Activated gamma-delta T cell treated with Interleukin-2 at 50 U/mL for 16 hours (primary cell): ENCODE results near the gene PITPNB.

Experiments
- DNase-seq: peaks from one replicate; pipeline ENCODE4 v3.0.0-alpha.2; 2020

Gene PITPNB

DNA sequence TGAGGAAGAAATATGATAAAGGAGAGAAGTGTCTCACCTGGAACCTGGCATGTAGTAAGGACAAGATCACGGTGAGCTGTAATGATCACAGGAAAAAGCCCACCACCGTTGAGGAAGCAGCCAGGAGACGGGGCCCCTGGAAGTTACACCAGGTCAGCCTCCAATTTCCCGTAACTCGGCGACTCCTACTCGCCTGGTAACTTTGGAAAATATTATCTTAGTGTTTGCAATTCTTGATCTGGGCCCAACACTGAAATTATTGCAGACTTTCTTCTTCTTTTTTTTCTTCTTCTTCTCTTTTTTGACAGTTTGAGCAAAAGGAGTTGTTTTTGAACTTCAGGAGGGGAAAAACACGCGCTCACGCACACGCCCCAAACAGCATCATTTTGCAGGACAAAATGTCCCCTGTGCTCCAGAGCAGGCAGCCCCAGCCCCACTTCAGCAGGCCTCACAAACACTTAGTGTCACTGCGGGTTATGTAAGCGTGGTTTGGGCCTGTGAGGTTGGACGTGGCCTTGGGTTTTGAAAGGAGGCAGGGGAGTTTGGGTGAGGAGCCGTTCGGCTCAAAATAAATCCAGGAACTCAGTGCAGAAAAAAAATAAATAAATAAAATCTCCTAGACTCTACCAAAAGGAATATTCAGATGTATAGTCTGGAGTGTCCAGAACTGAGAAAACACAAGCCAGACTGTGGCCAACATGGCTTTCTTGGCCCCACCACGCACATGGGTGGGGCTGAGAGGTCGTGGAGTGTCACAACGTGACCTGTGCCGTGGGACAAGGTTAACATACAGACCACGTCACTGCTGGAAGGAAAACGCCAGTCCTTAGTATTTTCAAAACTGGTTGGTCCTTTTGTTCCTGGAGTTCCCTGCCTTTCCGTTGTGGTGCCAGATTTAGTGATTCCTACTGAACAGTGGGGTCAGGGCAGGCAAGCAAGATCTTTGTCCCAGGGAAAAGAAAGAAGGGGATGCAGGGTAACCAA, 91.2 kb downstream of the PITPNB start:
- no peak for DNase-seq

DNA sequence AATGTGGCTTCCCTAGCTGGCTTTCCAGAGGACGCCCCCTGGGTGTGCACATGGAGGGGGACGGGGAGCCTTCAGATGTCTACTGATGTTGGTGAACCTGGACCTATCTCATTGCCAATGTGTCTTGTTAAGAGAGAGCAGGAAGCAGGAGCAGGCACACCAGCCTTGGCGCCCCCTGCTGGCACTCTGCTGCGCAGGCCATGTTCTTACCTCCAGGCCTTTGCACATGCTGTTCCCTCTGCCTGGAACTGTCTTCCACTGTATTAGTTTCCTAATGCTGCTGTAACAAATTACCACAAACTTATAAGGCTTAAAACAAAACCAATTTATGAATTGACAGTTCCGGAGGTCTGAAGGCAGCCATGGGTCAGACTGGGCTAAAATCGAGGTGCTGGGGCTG, 93.9 kb downstream of the PITPNB start:
- no peak for DNase-seq

DNA sequence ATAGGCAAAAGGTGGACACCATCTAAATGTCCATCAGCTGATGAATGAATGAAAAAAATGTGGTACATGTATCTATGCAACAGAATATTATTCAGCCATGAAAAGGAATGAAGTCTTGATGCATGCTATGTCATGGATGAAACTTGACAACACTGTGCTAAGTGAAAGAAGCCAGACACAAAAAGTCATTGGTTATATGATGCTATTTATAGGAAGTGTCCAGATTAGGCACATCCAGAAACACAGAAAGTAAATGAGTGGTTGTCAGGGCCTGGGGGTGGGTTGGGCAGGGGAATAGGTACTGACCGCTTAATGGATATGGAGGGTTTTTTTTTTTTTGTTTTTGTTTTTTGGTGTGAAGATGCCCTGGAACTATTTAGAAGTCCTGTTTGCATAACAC, 95.8 kb downstream of the PITPNB start:
- DNase-seq, result no peak

DNA sequence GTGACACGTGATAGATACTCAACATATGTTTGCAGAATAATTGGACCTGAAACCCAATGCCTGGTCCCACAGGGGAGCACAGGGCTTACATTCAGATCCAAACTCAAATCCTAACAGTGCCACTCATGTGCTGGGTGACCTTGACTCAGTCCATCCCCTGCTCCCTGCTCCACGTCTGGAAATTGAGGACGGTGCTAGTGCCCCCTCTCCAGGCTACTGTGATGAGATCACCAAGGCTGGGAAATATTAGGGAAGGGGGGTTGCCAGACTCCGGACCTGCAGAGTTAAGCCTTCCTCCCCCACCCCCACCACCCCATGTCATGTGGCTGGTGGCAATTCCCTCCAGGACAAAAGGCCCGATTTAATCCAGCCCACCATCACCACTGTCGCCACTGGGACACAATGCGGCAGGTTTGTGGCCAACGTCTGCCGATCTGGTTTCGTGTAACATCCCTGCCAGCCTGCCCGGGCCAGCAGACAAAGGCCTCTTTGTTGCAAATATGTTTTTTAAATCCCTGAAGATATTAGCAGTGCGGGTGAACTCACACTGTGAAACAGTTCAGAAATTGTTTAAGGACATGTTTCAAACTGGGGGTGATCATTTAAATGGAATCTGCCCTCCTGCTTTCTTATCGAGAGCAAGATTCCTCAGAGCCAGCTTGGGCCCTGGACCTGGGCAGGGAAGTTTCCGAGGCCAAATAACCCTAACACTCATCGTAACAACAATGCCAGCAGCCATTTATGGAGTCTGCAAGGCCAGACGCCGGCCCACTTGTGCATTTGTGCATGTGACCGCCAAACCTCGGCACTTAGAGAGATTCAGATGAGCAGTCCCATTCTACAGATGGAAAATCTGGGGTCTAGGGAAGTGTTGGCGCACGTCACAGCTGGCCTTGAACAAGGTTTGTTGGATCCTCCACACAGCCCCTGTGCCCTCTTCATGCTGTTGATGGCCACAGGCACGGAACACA, 97.9 kb downstream of the PITPNB start:
- DNase-seq, result no peak

DNA sequence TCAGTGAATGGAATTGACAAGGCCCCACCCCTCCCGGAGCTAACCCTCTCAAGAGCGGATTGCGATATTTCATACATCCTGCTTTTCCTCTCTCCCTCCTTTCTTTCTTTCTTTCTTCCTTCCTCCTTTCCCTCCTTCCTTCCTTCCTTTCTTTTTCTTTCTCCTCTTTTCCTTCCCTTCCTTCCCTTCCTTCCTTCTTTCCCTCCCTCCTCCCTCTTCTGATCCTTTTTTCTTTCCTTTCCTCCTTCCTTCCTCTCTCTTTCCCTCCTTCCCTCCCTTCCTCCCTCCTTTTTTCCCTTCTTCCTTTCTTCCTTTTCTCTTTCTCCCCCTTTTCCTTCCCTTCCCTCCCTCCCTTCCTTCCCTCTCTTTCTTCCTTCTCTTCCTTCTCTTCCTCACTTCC, 102.5 kb downstream of the PITPNB start:
- DNase-seq, result no peak

DNA sequence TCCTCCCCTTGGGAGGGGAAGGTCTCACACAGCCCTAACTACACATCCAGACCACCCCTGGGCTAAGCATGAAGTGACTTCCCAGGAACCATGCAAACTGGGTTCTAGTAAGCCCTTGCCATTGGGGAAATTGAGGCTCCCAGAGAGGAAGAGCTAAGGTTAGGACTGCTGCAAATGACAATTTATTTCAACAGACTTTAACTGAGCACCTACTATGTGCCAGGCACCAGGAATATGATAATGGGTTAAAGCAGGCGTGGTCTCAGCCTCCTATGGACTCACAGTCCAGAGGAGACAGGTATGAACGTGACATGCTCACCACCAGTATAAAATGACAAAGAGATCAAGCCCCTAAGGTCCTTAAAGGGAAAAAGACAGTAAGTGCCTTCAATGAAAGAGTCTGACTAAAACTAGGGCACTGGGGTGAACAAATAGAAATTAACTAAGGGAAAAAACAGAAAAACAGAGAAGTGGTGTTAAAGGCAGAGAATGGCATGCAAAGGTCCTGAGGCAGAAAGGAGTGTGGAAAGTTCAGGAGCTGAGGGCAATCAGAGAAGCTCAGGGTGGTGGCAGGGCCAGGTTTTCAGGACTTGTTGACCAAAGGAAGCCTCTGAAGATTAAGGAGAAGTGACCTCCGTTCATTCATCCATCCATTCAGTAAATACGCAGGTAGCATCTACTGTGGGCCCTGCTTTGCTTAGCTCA, 103.1 kb downstream of the PITPNB start:
- no peak for DNase-seq

DNA sequence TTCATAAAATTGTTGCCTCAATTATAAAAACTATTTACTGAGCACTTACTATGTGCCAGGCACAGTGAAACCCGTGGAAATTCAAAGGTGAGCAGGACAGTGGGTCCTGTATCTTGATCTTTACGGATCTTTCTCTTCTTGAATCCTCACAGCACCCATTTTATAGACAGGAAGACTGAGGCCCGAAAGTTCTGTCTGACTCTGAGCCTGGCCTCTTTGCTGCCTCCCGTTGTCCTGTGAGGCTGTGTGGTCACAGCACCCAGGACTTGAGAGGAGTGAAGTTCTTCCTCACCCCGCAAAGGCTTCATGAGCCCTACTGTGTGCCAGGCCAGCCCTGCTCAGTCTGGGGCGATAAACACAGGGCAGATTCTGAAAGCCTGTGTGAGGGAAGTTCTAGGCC, 104.1 kb downstream of the PITPNB start:
- no peak for DNase-seq

DNA sequence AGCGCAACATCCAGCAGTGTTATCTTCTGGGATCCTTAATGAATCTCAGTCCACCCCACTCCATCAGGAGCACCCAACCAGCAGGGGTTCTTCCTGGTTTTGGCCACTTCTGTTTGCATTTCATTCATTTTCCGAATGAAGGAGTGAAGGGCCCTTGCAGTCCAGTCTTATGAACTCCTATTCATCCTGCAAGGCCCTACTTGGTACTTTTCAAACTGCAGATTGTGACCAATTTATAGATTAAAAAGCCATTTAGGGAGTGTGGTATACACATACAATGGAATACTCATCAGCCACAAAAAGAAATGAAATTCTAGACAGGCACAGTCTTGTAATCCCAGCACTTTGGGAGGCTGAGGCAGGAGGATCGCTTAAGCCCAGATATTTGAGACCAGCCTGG, 107.3 kb downstream of the PITPNB start:
- DNase-seq, result no peak

DNA sequence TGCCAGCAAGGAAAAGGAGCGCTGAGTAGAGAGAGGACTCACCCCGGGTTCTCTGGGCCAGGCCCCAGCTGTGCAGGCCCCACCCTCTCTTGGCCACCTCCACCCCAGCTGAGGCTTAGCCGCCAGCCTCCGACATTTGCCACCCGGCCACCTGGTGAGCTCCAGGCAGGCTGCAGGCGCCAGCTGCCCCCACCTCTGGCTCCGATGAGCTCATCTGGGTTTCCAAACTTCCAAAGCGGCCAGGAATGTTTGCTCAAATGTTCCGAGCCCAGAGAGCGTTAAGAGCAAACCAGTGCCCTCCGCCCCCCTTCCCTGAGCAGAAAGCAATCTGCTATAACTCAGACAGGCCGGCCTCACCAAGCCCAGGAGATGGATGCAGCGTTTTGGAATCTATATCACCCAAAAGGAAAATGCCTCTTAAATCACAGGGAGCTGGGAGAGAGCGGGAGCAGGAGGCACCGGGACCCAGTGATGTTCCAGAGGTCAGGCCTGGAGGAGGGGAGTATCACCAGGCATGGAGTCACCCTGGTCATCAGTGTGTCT, 108.4 kb downstream of the PITPNB start:
- DNase-seq, result no peak

DNA sequence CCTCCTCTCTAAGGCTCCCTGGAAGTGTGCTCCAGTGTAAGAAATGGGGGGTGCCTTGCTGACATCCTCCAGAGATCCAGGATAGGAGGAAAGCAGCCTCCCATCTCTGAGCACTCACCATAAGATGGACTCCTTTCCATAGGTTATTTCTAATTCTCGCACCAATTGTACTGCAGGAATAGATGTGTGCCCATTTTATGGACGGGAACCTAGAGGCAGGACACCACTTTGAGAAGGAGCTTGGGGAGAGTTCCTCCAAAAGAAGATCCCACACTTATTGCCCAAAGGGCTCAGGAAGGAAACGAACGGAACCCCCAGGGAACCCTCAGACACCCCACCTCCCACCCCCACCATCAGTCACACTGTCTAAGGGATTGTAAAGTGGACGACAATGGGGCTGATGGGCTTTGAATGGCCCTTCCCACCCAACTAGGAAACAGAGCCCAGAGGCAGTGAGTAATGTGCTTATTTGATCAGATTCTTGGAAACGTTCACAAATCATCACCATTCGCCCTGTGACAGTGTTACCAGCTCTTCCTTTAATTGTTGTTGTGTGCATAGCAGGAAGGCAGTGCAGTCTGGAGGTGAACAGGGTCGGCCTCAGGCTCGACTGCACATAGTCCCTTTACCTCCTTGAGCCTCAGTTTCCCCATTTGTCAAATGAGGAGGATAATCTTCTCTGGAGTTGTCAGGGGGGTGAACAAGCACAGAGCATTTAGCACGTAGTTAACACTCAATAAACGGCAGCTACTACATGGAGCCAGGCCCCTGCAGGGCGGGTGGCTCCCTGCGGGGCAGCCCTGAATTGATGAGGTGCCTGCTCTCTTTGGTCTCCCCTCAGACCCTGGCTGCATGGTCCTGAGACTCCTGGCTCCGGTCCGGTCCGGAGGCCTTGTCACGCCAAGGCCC, 109.1 kb downstream of the PITPNB start:
- DNase-seq, result no peak

DNA sequence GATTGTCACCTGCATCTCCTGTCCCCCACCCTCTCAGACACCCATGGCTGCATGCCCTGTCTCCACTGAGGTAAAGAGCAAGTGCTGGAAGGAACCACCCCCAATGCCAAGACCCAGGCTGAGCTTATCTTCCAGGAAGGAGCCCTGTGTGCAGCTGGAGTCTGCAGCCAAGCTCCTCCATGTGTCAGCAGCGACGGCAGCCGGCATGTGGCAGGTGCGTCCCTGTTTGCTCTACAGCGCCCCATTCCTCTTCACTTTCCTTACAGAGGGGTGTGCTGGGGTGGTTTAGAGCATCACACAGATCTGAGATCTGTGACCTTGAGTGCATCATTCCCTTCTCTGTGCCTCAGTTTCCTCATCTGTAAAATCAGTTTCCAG, 109.8 kb downstream of the PITPNB start:
- DNase-seq, result no peak

DNA sequence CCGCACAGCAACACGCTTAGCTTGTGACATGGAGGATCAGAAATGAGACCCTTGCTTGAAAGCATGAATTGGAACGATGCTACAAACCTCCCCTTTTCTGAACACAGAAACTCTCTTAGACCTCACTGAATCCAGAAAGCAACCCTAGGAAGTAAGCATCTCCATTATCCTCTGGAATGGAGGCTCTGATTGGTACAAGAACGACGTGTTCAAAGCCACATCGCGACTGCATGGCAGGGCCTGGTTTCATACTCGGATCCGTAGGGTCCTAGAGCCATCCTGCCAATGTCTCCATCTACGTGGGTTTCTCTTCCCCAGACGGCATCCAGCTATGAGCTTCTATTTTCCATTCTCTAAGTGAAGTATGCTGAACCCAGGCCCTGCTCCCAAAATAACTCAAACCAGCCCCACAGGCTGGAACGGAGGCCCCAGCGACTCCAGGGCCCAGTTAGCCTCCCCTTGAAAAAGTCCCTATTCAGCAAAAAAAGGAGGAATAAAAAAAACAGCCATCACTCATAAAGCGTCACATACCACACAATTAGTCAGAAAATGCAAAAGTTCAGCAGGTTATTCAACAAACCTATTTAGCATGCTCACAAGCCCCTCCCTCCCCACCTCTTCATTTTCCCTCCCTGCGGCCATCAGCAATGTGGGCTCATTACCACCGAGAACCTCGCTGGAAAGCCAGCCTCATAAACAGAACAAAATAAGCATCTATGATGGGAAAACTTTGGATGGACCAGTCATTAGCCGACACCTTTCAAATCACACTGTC, 110.4 kb downstream of the PITPNB start:
- DNase-seq, result no peak

DNA sequence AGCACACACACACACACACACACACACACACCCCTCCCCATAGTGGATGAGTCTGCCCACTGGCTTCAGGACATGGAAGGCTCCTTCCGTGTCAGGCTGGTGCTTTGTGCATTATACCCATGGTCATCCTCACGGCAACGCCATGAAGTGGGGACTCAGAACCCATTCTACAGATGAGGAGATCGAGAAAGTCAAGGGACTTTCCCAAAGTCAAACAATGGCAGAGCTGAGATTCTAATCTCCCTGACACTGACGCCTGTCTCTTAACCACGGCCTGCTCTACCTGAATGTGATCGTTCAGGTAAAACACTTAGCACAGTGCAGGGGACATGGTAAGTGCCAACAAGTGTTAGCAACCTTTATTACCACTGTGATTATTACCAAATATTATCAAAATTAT, 113.2 kb downstream of the PITPNB start:
- no peak for DNase-seq

DNA sequence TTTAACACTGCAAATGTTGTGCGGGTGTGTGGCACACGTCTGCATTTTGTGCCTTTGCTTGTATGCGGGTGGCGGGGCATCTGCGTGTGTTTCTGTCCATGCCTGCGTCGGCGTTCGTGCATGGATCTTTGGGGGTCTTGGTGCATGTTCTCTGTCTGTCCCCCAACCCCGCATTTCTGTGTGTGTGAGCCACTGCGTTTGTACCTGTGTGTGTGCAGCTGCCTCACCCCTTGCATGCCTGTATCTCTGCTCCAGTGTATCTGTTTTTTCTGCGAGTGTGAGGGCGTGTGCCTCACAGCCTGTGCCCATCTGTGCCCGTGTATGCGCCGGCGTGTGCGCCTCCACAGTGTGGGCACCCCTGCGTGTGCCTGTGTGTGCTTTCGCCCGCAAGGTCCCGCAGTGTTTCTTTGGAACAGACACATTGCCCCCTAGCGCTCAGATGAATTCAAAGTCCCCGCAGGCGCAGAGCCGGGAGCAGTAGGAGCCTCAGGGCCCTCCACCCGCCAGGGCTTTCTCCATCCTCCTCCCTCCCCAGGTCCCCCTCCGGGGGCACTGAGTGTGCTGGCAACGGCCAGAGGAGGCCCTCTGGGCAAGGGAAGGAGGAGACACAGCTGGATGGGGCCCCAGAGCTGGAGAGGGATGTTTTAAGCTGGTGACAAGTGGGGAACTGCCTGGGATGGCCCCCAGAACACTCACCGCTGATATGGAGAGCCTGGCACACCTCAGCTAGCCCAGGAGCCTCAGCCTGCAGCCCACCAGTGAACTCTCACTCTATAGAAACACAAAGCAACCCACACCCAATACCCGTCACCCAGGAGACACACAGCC, 114.4 kb downstream of the PITPNB start:
- DNase-seq, result peak; percentile 41

DNA sequence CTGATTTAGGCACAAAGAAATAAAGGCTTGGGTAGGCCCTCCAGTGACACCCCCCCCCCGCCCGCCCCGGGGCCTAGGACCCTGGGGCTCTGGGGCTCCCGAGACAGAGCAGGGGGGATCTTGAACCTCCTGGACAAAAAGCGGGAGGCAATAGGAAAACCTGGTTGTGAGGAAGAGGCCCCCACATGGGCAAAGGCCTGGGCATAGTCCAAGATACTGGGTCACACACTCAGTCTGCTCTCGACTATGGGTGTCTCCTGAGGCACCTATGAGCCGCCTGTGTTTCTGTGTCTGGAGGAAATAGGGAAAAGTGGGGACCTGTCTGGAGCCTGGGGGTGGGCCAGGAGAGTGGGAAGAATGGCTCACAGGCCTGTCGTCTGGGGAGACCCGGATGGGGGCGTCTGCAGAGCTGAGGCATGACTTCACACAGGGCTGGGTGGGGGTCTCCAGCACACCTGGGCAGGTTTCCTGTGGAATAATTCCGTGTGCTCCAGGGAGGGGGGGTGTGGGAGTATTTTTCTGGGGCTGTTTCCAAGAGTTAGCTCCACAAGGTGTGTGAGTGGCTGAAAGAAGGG, 115.1 kb downstream of the PITPNB start:
- no peak for DNase-seq

DNA sequence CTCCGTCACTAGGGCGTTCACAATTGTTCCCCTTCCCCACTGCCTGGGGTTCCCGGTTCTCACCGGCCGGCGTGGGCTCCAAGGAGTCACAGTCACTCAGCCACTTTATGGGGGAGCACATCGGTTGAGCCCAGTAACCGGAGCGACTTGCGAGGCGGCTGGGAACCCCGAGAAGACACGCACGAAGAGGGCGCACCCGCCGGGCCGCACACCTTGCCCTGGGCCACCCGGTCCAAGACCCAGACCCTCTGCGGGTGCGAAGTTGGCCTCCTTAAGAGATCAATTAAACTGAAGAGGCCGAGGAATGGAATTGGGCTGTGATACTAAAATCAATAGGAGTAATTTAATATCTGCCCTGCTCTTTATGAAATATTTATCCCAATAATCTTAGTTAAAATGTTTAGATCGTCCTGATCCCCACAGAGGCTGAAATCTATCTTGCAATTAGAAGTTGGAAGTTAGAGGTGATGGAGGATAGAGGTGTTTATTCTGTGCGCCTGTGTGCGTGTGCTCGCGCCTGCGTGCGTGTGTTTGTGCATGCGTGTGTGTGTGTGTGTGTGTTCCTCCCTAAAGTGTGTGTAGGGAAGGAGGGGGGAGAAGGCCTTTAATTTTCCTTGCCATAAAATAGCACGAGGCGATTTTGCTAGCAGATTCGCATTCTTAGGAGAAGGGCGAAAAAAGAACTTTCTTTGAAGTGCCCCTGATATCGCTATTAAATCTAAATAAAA, 116.5 kb downstream of the PITPNB start:
- no peak for DNase-seq
